HepG2 (cell line): ENCODE measurements around the gene CLPTM1. TPM values are rescaled to one million over a fixed set of nuclear protein-coding genes. Genes with fewer than 3 reads are reported as not detected.

Source experiments
- ATF1 ChIP-seq: IDR thresholded peaks from 2 replicates; pipeline ENCODE4 v1.6.1; 2016; ENCODE audit warnings: mild to moderate bottlenecking, control low read depth
- BORCS8-MEF2B ChIP-seq: sonication (generic); formaldehyde crosslinking; IDR thresholded peaks from 2 replicates; pipeline ENCODE4 v1.8.0; 2022; ENCODE audit warnings: mild to moderate bottlenecking, missing genetic modification reagents
- CBX5 ChIP-seq: sonication (generic); formaldehyde crosslinking; IDR thresholded peaks from 2 replicates; pipeline ENCODE4 v1.4.0; 2020; ENCODE audit warnings: missing genetic modification reagents, borderline replicate concordance
- CCDC6 ChIP-seq: sonication (generic); formaldehyde crosslinking; IDR thresholded peaks from 2 replicates; pipeline ENCODE4 v1.8.1; 2022; ENCODE audit warnings: mild to moderate bottlenecking, missing genetic modification reagents, moderate library complexity
- SMYD3 ChIP-seq: sonication (generic); formaldehyde crosslinking; IDR thresholded peaks from 2 replicates; pipeline ENCODE4 v1.8.1; 2023; ENCODE audit warnings: mild to moderate bottlenecking, missing genetic modification reagents
- SNAI1 ChIP-seq: sonication (generic); formaldehyde crosslinking; IDR thresholded peaks from 2 replicates; pipeline ENCODE4 v1.5.0; 2020; ENCODE audit warnings: mild to moderate bottlenecking, missing genetic modification reagents, borderline replicate concordance
- ZNF510 ChIP-seq: sonication (generic); formaldehyde crosslinking; IDR thresholded peaks from 2 replicates; pipeline ENCODE4 v1.4.0; 2020; ENCODE audit warnings: low read depth, mild to moderate bottlenecking, missing genetic modification reagents
- polyA plus RNA-seq, 8 experiments: library from polyadenylated mRNA; depleted of rRNA in 3 of 8; stranded (reverse) in 7 of 8; unstranded in 1 of 8; fragments of >200 nt; fragmentation: Illumina TruSeq in 4 of 8; extraction: Trizol in 4 of 8; gene quantifications; 2 replicates each; pipeline versions ENCODE4 v1.2.1 to v1.2.3, GENCODE V29; 2011 to 2016; ENCODE audit warnings: low read depth in 4 of 8, missing spikeins in 1 of 8, mixed read lengths in 1 of 8; ENCODE audit not compliant: insufficient read depth in 1 of 8
- total RNA-seq, 5 experiments: library from RNA; depleted of rRNA; stranded (reverse); fragments of >200 nt; fragmentation: Illumina TruSeq; extraction: Trizol; gene quantifications; 2 replicates each; pipeline ENCODE4 v1.2.3, GENCODE V29; 2016; ENCODE audit warnings: low read depth in 1 of 5
- TF ChIP-seq, protein P1 (sequence below): sonication (generic); formaldehyde crosslinking; IDR thresholded peaks from 2 replicates; pipeline ENCODE4 v1.5.0; 2020; ENCODE audit warnings: mild to moderate bottlenecking, missing genetic modification reagents, borderline replicate concordance
- TF ChIP-seq, protein P2 (sequence below): sonication (generic); formaldehyde crosslinking; IDR thresholded peaks from 2 replicates; pipeline ENCODE4 v1.5.1; 2020; ENCODE audit warnings: missing genetic modification reagents, mild to moderate bottlenecking, borderline replicate concordance
- TF ChIP-seq, protein P3 (sequence below): sonication (generic); formaldehyde crosslinking; IDR thresholded peaks from 2 replicates; pipeline ENCODE4 v1.4.0; 2020; ENCODE audit warnings: missing genetic modification reagents; ENCODE audit errors: not compliant biosample characterization
- TF ChIP-seq, protein P4 (sequence below): fragments of 450-650 bp; IDR thresholded peaks from 2 replicates; pipeline ENCODE4 v1.6.1; 2016
- TF ChIP-seq, protein P5 (sequence below): IDR thresholded peaks from 2 replicates; pipeline ENCODE4 v1.6.1; 2016; ENCODE audit warnings: missing biosample characterization, missing genetic modification reagents, low read depth
- TF ChIP-seq, protein P6 (sequence below), 2 experiments: sonication (generic) in 1 of 2; formaldehyde crosslinking in 1 of 2; IDR thresholded peaks; 2 replicates each; pipeline versions ENCODE4 v1.4.0 to v1.6.1; 2016 to 2020; ENCODE audit warnings: borderline replicate concordance in 1 of 2, low read depth in 1 of 2, mild to moderate bottlenecking in 1 of 2, missing genetic modification reagents in 1 of 2

The CLPTM1 gene
- total and polyA plus RNA-seq, 2 of the 13 experiments (the other 11 are each of a cell fraction or from before 2014, with no cell fraction given), result 34.9 to 42.8 TPM

DNA sequence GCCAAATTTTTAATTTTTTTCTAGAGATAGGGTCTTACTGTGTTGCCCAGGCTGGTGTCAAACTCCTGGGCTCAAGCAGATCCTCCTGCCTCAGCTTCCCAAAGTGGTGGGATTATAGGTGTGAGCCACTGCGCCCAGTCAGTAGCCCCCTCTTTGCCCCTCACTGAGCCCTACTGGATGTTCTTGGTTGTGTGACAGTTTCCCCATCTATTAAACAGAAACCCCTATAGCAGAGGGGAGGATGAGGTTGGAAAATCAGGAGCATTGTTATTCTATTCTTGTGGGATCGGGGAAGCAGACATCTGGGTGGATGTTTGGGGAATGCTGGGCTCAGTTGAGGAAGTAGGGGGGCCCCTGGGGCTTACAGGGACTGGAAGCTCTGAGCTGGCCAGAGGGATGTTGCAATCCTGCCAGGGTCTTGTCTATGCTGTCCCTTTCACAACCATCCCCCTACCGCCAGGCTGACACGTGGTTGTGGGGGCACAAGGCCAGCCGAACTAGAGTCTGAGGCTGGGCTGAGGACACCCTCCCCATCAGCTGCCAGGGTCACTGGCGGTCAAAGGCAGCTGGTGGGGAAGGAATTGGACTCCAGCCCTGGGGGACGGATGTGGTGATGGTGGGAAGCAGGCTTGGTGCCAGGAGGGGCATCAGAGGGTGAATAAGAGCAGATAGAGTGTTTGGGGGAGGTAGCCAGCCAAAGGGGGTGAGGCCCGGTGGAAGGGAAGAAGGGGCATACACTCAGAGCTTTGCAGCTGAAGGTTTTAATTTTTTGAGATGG, 29.9 kb upstream of the CLPTM1 start (continued):
- TF ChIP-seq, protein P1, sequence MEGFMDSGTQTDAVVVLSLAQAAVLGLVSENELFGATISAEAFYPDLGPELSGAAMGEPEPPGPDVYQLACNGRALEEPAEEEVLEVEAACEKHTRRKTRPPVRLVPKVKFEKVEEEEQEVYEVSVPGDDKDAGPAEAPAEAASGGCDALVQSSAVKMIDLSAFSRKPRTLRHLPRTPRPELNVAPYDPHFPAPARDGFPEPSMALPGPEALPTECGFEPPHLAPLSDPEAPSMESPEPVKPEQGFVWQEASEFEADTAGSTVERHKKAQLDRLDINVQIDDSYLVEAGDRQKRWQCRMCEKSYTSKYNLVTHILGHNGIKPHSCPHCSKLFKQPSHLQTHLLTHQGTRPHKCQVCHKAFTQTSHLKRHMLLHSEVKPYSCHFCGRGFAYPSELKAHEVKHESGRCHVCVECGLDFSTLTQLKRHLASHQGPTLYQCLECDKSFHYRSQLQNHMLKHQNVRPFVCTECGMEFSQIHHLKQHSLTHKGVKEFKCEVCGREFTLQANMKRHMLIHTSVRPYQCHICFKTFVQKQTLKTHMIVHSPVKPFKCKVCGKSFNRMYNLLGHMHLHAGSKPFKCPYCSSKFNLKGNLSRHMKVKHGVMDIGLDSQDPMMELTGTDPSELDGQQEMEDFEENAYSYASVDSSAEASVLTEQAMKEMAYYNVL, result peak; percentile 96
- TF ChIP-seq ATF1 (CRISPR knock-in tag) (peak; percentile 60), ZNF510 (CRISPR knock-in tag) (0 out of 2 replicates have a peak, but pooled peaks have one; percentile 33), SMYD3 (CRISPR knock-in tag) (peak; percentile 95), CCDC6 (CRISPR knock-in tag) (peak; percentile 99), BORCS8-MEF2B (CRISPR knock-in tag) (peak; percentile 94), CBX5 (peak; percentile 95), SNAI1 (CRISPR knock-in tag) (peak; percentile 62; the same call in 1 of the 2 replicates)
- TF ChIP-seq, protein P2, sequence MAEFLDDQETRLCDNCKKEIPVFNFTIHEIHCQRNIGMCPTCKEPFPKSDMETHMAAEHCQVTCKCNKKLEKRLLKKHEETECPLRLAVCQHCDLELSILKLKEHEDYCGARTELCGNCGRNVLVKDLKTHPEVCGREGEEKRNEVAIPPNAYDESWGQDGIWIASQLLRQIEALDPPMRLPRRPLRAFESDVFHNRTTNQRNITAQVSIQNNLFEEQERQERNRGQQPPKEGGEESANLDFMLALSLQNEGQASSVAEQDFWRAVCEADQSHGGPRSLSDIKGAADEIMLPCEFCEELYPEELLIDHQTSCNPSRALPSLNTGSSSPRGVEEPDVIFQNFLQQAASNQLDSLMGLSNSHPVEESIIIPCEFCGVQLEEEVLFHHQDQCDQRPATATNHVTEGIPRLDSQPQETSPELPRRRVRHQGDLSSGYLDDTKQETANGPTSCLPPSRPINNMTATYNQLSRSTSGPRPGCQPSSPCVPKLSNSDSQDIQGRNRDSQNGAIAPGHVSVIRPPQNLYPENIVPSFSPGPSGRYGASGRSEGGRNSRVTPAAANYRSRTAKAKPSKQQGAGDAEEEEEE (CRISPR knock-in tag), result no peak; the same call in 1 of the 2 replicates
- TF ChIP-seq, protein P3, sequence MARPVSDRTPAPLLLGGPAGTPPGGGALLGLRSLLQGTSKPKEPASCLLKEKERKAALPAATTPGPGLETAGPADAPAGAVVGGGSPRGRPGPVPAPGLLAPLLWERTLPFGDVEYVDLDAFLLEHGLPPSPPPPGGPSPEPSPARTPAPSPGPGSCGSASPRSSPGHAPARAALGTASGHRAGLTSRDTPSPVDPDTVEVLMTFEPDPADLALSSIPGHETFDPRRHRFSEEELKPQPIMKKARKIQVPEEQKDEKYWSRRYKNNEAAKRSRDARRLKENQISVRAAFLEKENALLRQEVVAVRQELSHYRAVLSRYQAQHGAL (CRISPR knock-in tag), result no peak
- TF ChIP-seq, protein P4, sequence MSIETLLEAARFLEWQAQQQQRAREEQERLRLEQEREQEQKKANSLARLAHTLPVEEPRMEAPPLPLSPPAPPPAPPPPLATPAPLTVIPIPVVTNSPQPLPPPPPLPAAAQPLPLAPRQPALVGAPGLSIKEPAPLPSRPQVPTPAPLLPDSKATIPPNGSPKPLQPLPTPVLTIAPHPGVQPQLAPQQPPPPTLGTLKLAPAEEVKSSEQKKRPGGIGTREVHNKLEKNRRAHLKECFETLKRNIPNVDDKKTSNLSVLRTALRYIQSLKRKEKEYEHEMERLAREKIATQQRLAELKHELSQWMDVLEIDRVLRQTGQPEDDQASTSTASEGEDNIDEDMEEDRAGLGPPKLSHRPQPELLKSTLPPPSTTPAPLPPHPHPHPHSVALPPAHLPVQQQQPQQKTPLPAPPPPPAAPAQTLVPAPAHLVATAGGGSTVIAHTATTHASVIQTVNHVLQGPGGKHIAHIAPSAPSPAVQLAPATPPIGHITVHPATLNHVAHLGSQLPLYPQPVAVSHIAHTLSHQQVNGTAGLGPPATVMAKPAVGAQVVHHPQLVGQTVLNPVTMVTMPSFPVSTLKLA, result peak; percentile 85
- TF ChIP-seq, protein P5, sequence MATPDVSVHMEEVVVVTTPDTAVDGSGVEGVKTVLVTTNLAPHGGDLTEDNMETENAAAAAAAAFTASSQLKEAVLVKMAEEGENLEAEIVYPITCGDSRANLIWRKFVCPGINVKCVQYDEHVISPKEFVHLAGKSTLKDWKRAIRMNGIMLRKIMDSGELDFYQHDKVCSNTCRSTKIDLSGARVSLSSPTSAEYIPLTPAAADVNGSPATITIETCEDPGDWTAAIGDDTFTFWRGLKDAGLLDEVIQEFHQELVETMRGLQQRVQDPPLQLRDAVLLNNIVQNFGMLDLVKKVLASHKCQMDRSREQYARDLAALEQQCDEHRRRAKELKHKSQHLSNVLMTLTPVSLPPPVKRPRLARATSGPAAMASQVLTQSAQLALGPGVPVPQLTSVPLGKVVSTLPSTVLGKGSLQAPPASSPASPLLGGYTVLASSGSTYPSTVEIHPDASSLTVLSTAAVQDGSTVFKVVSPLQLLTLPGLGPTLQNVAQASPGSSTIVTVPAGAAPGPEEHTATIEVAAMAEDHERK (CRISPR knock-in tag), result no peak
- TF ChIP-seq, protein P6, sequence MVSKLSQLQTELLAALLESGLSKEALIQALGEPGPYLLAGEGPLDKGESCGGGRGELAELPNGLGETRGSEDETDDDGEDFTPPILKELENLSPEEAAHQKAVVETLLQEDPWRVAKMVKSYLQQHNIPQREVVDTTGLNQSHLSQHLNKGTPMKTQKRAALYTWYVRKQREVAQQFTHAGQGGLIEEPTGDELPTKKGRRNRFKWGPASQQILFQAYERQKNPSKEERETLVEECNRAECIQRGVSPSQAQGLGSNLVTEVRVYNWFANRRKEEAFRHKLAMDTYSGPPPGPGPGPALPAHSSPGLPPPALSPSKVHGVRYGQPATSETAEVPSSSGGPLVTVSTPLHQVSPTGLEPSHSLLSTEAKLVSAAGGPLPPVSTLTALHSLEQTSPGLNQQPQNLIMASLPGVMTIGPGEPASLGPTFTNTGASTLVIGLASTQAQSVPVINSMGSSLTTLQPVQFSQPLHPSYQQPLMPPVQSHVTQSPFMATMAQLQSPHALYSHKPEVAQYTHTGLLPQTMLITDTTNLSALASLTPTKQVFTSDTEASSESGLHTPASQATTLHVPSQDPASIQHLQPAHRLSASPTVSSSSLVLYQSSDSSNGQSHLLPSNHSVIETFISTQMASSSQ (IDR thresholded peaks at IDR 0.05; ENCODE audit: low read depth), result peak; percentile 33; the same call in 1 of the 2 replicates
- TF ChIP-seq, protein P6 (CRISPR knock-in tag; IDR thresholded peaks at IDR 0.05; ENCODE audit: borderline replicate concordance), result peak; percentile 95
